Activated CD8-positive, alpha-beta T cell treated with anti-CD3 and anti-CD28 coated beads for 36 hours (primary cell): ENCODE data around the gene ZNF800. TPM values are rescaled to one million over a fixed set of nuclear protein-coding genes. Genes with fewer than 3 reads are reported as not detected.

ENCODE experiments used
- ATAC-seq: fragments of 200-7000 bp; cut with Tn5 transposase; one replicate; pipeline ENCODE4 v1.10.0; 2021; ENCODE audit warnings: mild to moderate bottlenecking, moderate library complexity
- CTCF ChIA-PET: fragments of 350-600 bp; sonication (Branson Sonifier 250); formaldehyde crosslinking; loops from one replicate; lab custom pipeline; 2021; ENCODE audit warnings: antibody characterized with exemption; lab: Charles Lee
- POLR2A ChIA-PET: fragments of 350-600 bp; sonication (Branson Sonifier 250); formaldehyde crosslinking; loops from one replicate; lab custom pipeline; 2021; ENCODE audit warnings: antibody characterized with exemption; lab: Charles Lee
- DNase-seq: peaks from one replicate; pipeline ENCODE4 v3.0.0-alpha.2; 2020
- H3K27ac Mint-ChIP-seq: one replicate; pipeline ENCODE4 v1.8.0; 2021; ENCODE audit warnings: mild to moderate bottlenecking, mixed read lengths
- H3K27me3 Mint-ChIP-seq: one replicate; pipeline ENCODE4 v1.8.0; 2021; ENCODE audit warnings: mixed read lengths
- H3K36me3 Mint-ChIP-seq: one replicate; pipeline ENCODE4 v1.8.0; 2021; ENCODE audit warnings: low read depth, mixed read lengths
- H3K4me1 Mint-ChIP-seq: one replicate; pipeline ENCODE4 v1.8.0; 2021; ENCODE audit warnings: low read depth, mixed read lengths
- H3K4me3 Mint-ChIP-seq: one replicate; pipeline ENCODE4 v1.8.0; 2021; ENCODE audit warnings: mild to moderate bottlenecking, moderate library complexity, mixed read lengths
- H3K9me3 Mint-ChIP-seq: one replicate; pipeline ENCODE4 v1.8.0; 2021; ENCODE audit warnings: mixed read lengths
- CTCF ChIP-seq: fragments of 200-600 bp; IDR thresholded peaks from one replicate; pipeline ENCODE4 v1.8.0; 2022; ENCODE audit warnings: antibody characterized with exemption, mild to moderate bottlenecking
- intact Hi-C: fragments of 100-400 bp; cut with micrococcal nuclease; formaldehyde crosslinking; loops from one replicate; pipeline ENCODE4 v1.10.0; 2022
- total RNA-seq, 2 experiments: library from RNA; stranded (reverse); gene quantifications; one replicate each; pipeline ENCODE4 v1.2.3, GENCODE V29; 2021

Gene ZNF800
- total RNA-seq, 2 experiments from 2014 or later, result 29.3 to 31.1 TPM

- Mint-ChIP-seq H3K27ac (no peak overlapping the region), H3K4me1 (peaks cover 11% of the 10 kb centered on the region), H3K4me3 (no peak overlapping the region), H3K27me3 (peaks cover 9% of the 10 kb centered on the region), H3K36me3 (no peaks in the 10 kb centered on the region), H3K9me3 (no peaks in the 10 kb centered on the region)
- DNase-seq (no peak), ATAC-seq (no peak)
- intact Hi-C loops, result no loop called here
- ChIA-PET POLR2A (no interaction called here), CTCF (interaction anchor here (0.8 to 1.7 kb wide), 4 partner anchors 9 to 125 kb away, joined by 3 to 4 read pairs (median 4); no protein-coding TSS in a partner anchor)
- TF ChIP-seq CTCF, result no peak
Observed at GRCh38 chr7:127322832-127323493, 69.5 kb downstream of the ZNF800 start.

- ChIA-PET CTCF (interaction anchor here (1.4 to 2.1 kb wide), 3 partner anchors 9 to 126 kb away, joined by 3 to 4 read pairs (median 4); no protein-coding TSS in a partner anchor), POLR2A (no interaction called here)
- Mint-ChIP-seq H3K36me3 (no peaks in the 10 kb centered on the region), H3K27me3 (peaks cover 9% of the 10 kb centered on the region), H3K4me1 (peaks cover 11% of the 10 kb centered on the region), H3K27ac (no peak overlapping the region), H3K4me3 (no peak overlapping the region), H3K9me3 (no peaks in the 10 kb centered on the region)
- TF ChIP-seq CTCF, result no peak
- DNase-seq (peak; percentile 4), ATAC-seq (peak; percentile 80)
- intact Hi-C loops, result no loop called here
Observed at GRCh38 chr7:127322351-127322750, 70.2 kb downstream of the ZNF800 start.

GRCh38 chr7:127320974-127321373, 71.5 kb downstream of the ZNF800 start:
- ChIA-PET CTCF (interaction anchor here (0.7 to 2.1 kb wide), 2 partner anchors 31 to 109 kb away, joined by 3 to 4 read pairs; no protein-coding TSS in a partner anchor), POLR2A (no interaction called here)
- DNase-seq, result no peak
- Mint-ChIP-seq H3K4me1 (peaks cover 11% of the 10 kb centered on the region), H3K9me3 (no peaks in the 10 kb centered on the region), H3K4me3 (no peak overlapping the region), H3K27ac (no peak overlapping the region), H3K27me3 (peaks cover 13% of the 10 kb centered on the region), H3K36me3 (no peaks in the 10 kb centered on the region)
- no peak for TF ChIP-seq CTCF
- intact Hi-C loops, result no loop called here
- ATAC-seq, result no peak

Other genes starting within 250 kb of the ZNF800 start
- not detected for gene GRM8, start 139.8 kb downstream of the ZNF800 start, total RNA-seq
- gene GCC1, start 192.9 kb upstream of the ZNF800 start, total RNA-seq, result 10 to 100 TPM; 12.4 to 12.5 TPM
- 100 to 1,000 TPM; 106 to 114 TPM for gene ARF5, start 195.7 kb upstream of the ZNF800 start, total RNA-seq
- gene FSCN3, start 201.0 kb upstream of the ZNF800 start, total RNA-seq, result 1 to 10 TPM in 1 of 2 experiments, under 1 TPM in 1; 0.97 to 1.7 TPM
- gene PAX4, start 225.4 kb upstream of the ZNF800 start, total RNA-seq, result not detected